ENCODE measurements around the gene ERAL1. TPM values are rescaled to one million over a fixed set of nuclear protein-coding genes. Genes with fewer than 3 reads are reported as not detected.

ERAL1 gene
- total RNA-seq, 6 experiments from 2014 or later: 21.6 to 47.1 (median 23.4) TPM

DNA sequence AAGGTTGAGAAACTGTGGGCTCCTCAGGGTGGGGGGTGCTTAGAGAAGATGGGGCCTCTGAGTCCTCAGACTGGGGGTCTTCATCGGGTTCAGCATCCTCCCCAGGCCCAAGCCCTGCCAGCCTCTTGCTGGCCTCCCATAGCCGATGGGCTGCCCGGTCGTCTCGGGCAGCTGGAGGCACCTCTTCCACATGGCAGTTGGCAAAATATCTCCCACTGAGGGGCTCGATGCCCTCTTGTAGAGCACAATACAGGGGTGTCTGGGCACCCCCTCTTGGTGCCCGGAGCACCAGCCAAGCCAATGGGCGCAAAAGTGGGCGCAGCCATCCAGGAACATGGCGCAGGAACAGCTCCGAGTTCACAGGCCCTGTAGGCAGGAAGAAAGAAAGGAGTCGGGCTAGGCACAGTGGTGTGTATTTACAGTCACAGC lies 43.7 kb downstream of the ERAL1 start:
- H3K9me3 ChIP-seq: no peaks in the 10 kb centered on the region
- H3K27me3 ChIP-seq: no peaks in the 10 kb centered on the region
- no peak overlapping the region for H3K4me3 ChIP-seq
- H3K36me3 ChIP-seq: no peaks in the 10 kb centered on the region
- peaks cover 0 to 42% (median 12%) of the 10 kb centered on the region in 4 donors for H3K4me1 ChIP-seq
- intact Hi-C loops (cut with DNase I): no loop called here
- DNase-seq (no peak), ATAC-seq (no peak)
- 79% methylated on average over 6 of the region's 12 CpGs for WGBS (ENCODE audit: insufficient coverage, low coverage, low lambda C conversion rate, missing lambda C conversion rate)
- peak overlapping the region in 2 of 3 donors; percentile 92 to 98 for H3K27ac ChIP-seq
- TF ChIP-seq, protein P1, sequence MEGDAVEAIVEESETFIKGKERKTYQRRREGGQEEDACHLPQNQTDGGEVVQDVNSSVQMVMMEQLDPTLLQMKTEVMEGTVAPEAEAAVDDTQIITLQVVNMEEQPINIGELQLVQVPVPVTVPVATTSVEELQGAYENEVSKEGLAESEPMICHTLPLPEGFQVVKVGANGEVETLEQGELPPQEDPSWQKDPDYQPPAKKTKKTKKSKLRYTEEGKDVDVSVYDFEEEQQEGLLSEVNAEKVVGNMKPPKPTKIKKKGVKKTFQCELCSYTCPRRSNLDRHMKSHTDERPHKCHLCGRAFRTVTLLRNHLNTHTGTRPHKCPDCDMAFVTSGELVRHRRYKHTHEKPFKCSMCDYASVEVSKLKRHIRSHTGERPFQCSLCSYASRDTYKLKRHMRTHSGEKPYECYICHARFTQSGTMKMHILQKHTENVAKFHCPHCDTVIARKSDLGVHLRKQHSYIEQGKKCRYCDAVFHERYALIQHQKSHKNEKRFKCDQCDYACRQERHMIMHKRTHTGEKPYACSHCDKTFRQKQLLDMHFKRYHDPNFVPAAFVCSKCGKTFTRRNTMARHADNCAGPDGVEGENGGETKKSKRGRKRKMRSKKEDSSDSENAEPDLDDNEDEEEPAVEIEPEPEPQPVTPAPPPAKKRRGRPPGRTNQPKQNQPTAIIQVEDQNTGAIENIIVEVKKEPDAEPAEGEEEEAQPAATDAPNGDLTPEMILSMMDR (IDR thresholded peaks at IDR 0.05): no peak
- no peak for TF ChIP-seq POLR2A (IDR thresholded peaks at IDR 0.05)

- no peak for ATAC-seq
- Histone ChIP-seq H3K27me3 (no peaks in the 10 kb centered on the region), H3K4me3 (no peak overlapping the region), H3K36me3 (no peaks in the 10 kb centered on the region), H3K4me1 (peaks cover 0 to 34% (median 8%) of the 10 kb centered on the region in 4 donors), H3K9me3 (no peaks in the 10 kb centered on the region), H3K27ac (no peak overlapping the region)
- TF ChIP-seq, protein P1 (IDR thresholded peaks at IDR 0.05): no peak
- no peak for TF ChIP-seq POLR2A (IDR thresholded peaks at IDR 0.05)
- 92% methylated on average over 5 of the region's 5 CpGs for WGBS (ENCODE audit: insufficient coverage, low coverage, low lambda C conversion rate, missing lambda C conversion rate)
- intact Hi-C loops (cut with DNase I): no loop called here
- no peak for DNase-seq
These were observed 44.5 kb downstream of the ERAL1 start for GRCh38 chr17:28899212-28899815.

GRCh38 chr17:28900986-28901726 lies 46.3 kb downstream of the ERAL1 start:
- ATAC-seq: peak in 1 of 4 donors; percentile 28
- WGBS (ENCODE audit: insufficient coverage, low coverage, low lambda C conversion rate, missing lambda C conversion rate): 80% methylated on average over 1 of the region's 24 CpGs
- Histone ChIP-seq H3K4me1 (peaks cover 0 to 24% (median 6%) of the 10 kb centered on the region in 4 donors), H3K27ac (peak overlapping the region in 1 of 3 donors; percentile 69), H3K4me3 (peak overlapping the region in 1 of 3 donors; percentile 57), H3K27me3 (no peaks in the 10 kb centered on the region), H3K36me3 (peaks cover 0 to 5% (median 0%) of the 10 kb centered on the region in 4 donors), H3K9me3 (no peaks in the 10 kb centered on the region)
- TF ChIP-seq, protein P1 (IDR thresholded peaks at IDR 0.05): no peak
- TF ChIP-seq POLR2A (IDR thresholded peaks at IDR 0.05): no peak
- peak in 1 of 3 donors; percentile 56 for DNase-seq
- intact Hi-C loops (cut with DNase I): no loop called here

- Histone ChIP-seq H3K4me1 (peaks cover 0 to 20% (median 5%) of the 10 kb centered on the region in 4 donors), H3K27ac (peak overlapping the region; percentile 69 to 80 (median 69)), H3K27me3 (no peaks in the 10 kb centered on the region), H3K36me3 (peaks cover 0 to 10% (median 1%) of the 10 kb centered on the region in 4 donors), H3K4me3 (peak overlapping the region; percentile 57 to 78 (median 74)), H3K9me3 (no peaks in the 10 kb centered on the region)
- WGBS (ENCODE audit: insufficient coverage, low coverage, low lambda C conversion rate, missing lambda C conversion rate): 7% methylated on average over 32 of the region's 62 CpGs
- peak; percentile 59 to 73 (median 62) for DNase-seq
- TF ChIP-seq, protein P1 (IDR thresholded peaks at IDR 0.05): no peak
- TF ChIP-seq POLR2A (IDR thresholded peaks at IDR 0.05): peak; percentile 44
- ATAC-seq: peak; percentile 18 to 58 (median 48)
- intact Hi-C loops (cut with DNase I): no loop called here
These were observed 47.3 kb downstream of the ERAL1 start for GRCh38 chr17:28901866-28902818.
